ENCODE data around the gene PIGQ. TPM values are rescaled to one million over a fixed set of nuclear protein-coding genes. Genes with fewer than 3 reads are reported as not detected.

The PIGQ gene
- total and polyA plus RNA-seq, 2 of the 13 experiments (the other 11 are each of a cell fraction or from before 2014, with no cell fraction given): 7.7 to 19.7 TPM

GRCh38 chr16:533391-534123, 36.2 kb upstream of the PIGQ start:
- Histone ChIP-seq H2AFZ (ENCODE audit: low read length) (no peak overlapping the region), H3K27ac (ENCODE audit: extremely low read length, insufficient read depth, low read length) (peak overlapping the region; percentile 91), H3K36me3 (replicated peaks in 1 of 2; ENCODE audit: control insufficient read depth in 1 of 2, insufficient read depth in 2 of 2, low read length in 2 of 2) (peaks cover 13 to 15% of the 10 kb centered on the region in 2 experiments; a peak in 4 of 5 replicates), H3K4me1 (ENCODE audit: insufficient read depth, low read length) (peaks cover 57% of the 10 kb centered on the region), H3K9me3 (ENCODE audit: low read length) (no peaks in the 10 kb centered on the region), H3K9ac (ENCODE audit: insufficient read depth, low read depth, low read length) (peak overlapping the region; percentile 72), H4K20me1 (ENCODE audit: insufficient read depth, low read length) (peaks cover 18% of the 10 kb centered on the region; the same call in 1 of the 2 replicates), H3K4me2 (ENCODE audit: low read depth, low read length) (peak overlapping the region; percentile 99), H3K4me3 (replicated peaks in 1 of 3; ENCODE audit: insufficient read depth in 1 of 3, low read depth in 2 of 3, low read length in 3 of 3) (peak overlapping the region; percentile 58 to 85 (median 66); a peak in 5 of 6 replicates), H3K79me2 (ENCODE audit: insufficient read depth, low read length) (peaks cover 84% of the 10 kb centered on the region), H3K27me3 (ENCODE audit: control insufficient read depth in 1 of 2, insufficient read depth in 2 of 2, low read length in 2 of 2) (no peaks in the 10 kb centered on the region)
- peak; percentile 77 for DNase-seq (ENCODE audit: low spot score)
- intact Hi-C loops (cut with micrococcal nuclease; ENCODE audit: unreplicated experiment): loop anchor here (5.0 kb wide), 1 partner anchor 34 kb away; the partner anchor contains the start of genes NHLRC4 and PIGQ
- BruUV-seq (replicated peaks): no TSS peak
- POLR2A ChIA-PET: interaction anchor here (0.6 to 3.1 kb wide), 16 partner anchors 9 to 480 kb away, joined by 3 to 17 read pairs (median 4); partner anchors contain the start of genes DECR2, POLR3K and SNRNP25
- FAIRE-seq: peak; percentile 89
- 7% methylated on average over 9 of the region's 30 CpGs for WGBS (ENCODE audit: low lambda C conversion rate)
- in situ Hi-C loops (cut with HindIII; ENCODE audit: extremely low pct_ligation_motif_present, low pct_unique_long_range_greater_than_20kb): no loop called here
- CTCF ChIA-PET (ENCODE audit: low intra/inter-chr PET ratio, low total read pairs): no interaction called here
- peak; percentile 88 for ATAC-seq
- peak; percentile 55 for TF ChIP-seq AGO2 (optimal IDR thresholded peaks at IDR 0.05; ENCODE audit: low read depth, low read length)
- TF ChIP-seq HDAC1 (CRISPR knock-in tag; IDR thresholded peaks at IDR 0.05): peak; percentile 77
- TF ChIP-seq RFXAP (CRISPR knock-in tag; IDR thresholded peaks at IDR 0.05; ENCODE audit: borderline replicate concordance): no peak
- TF ChIP-seq, protein P1, sequence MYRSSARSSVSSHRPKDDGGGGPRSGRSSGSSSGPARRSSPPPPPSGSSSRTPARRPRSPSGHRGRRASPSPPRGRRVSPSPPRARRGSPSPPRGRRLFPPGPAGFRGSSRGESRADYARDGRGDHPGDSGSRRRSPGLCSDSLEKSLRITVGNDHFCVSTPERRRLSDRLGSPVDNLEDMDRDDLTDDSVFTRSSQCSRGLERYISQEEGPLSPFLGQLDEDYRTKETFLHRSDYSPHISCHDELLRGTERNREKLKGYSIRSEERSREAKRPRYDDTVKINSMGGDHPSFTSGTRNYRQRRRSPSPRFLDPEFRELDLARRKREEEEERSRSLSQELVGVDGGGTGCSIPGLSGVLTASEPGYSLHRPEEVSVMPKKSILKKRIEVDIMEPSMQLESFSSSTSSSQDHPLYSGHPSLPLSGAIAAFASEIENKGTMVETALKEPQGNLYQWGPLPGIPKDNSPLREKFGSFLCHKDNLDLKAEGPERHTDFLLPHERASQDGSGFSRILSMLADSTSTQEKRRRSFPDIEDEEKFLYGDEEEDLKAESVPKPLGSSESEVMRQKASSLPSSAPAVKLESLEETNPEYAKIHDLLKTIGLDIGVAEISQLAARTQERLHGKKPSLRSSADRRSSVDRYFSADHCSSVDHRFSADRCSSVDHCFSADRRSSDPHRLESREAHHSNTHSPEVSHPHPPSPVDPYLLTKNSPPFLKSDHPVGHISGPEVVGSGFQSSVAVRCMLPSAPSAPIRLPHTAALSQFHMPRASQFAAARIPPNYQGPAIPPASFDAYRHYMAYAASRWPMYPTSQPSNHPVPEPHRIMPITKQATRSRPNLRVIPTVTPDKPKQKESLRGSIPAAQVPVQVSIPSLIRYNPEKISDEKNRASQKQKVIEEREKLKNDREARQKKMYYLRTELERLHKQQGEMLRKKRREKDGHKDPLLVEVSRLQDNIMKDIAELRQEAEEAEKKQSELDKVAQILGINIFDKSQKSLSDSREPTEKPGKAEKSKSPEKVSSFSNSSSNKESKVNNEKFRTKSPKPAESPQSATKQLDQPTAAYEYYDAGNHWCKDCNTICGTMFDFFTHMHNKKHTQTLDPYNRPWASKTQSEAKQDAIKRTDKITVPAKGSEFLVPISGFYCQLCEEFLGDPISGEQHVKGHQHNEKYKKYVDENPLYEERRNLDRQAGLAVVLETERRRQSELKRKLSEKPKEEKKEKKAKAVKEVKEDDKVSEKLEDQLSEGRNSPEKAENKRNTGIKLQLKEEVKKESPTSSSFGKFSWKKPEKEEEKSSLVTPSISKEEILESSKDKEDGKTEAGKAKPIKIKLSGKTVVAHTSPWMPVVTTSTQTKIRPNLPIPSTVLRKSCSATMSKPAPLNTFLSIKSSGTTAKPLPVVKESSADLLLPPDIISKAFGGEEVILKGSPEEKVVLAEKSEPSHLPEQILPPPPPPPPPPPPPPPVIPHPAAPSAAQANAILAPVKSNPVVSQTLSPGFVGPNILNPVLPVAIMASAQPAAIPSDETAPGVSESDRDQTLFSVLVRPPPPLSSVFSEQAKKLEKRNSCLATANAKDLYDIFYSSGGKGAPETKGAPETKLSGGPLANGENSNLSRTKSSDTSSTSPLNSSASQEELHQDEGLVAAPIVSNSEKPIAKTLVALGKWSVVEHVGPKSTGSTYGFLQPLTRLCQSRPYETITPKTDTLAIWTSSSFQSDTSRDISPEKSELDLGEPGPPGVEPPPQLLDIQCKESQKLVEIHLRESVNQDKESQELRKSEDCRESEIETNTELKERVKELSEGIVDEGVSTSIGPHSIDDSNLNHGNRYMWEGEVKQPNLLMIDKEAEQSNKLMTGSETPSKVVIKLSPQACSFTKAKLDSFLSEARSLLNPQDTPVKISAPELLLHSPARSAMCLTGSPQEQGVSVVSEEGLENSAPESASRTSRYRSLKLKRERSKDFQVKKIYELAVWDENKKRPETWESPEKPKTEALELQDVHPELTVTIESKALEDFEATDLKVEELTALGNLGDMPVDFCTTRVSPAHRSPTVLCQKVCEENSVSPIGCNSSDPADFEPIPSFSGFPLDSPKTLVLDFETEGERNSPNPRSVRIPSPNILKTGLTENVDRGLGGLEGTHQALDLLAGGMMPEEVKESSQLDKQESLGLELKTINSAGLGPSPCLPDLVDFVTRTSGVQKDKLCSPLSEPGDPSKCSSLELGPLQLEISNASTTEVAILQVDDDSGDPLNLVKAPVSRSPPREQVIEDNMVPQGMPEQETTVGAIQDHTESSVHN (CRISPR knock-in tag; IDR thresholded peaks at IDR 0.05): no peak
- no peak for TF ChIP-seq JUND (CRISPR knock-in tag; IDR thresholded peaks at IDR 0.05)
- TF ChIP-seq ZFP37 (CRISPR knock-in tag; IDR thresholded peaks at IDR 0.05; ENCODE audit: borderline replicate concordance): 0 out of 2 replicates have a peak, but pooled peaks have one; percentile 30
- TF ChIP-seq ZNF749 (CRISPR knock-in tag; IDR thresholded peaks at IDR 0.05; ENCODE audit: borderline replicate concordance): no peak
- no peak for TF ChIP-seq HNF1A (IDR thresholded peaks at IDR 0.05; ENCODE audit: low read depth)
- TF ChIP-seq HNF1A (CRISPR knock-in tag; IDR thresholded peaks at IDR 0.05; ENCODE audit: borderline replicate concordance): peak; percentile 13; the same call in 1 of the 2 replicates
- TF ChIP-seq U2AF2 (IDR thresholded peaks at IDR 0.05; ENCODE audit: low read depth, low read length): no peak
- no peak for TF ChIP-seq ZNF17 (CRISPR knock-in tag; IDR thresholded peaks at IDR 0.05)

Measured in HepG2 (cell line).